ENCODE data around the gene WIPF2.

Gene WIPF2

GRCh38 chr17:40218740-40219593 lies at the start of gene WIPF2:
TSS of gene WIPF2 (plus strand) at chr17:40219304. CDS start at chr17:40256460, 37,156 bp downstream.
- peak; percentile 92 to 95 for DNase-seq (ENCODE audit: low read depth in 2 of 2)

- DNase-seq (ENCODE audit: low read depth in 2 of 2): no peak
These were observed 48.8 kb upstream of the WIPF2 start for GRCh38 chr17:40170325-40170724.

GRCh38 chr17:40171750-40172149 lies 47.4 kb upstream of the WIPF2 start:
- no peak for DNase-seq (ENCODE audit: low read depth in 2 of 2)

- no peak for DNase-seq (ENCODE audit: low read depth in 2 of 2)
These were observed 45.9 kb upstream of the WIPF2 start for GRCh38 chr17:40173091-40173777.

- no peak for DNase-seq (ENCODE audit: low read depth in 2 of 2)
These were observed 45.3 kb upstream of the WIPF2 start for GRCh38 chr17:40173778-40174135.

- no peak for DNase-seq (ENCODE audit: low read depth in 2 of 2)
These were observed 44.6 kb upstream of the WIPF2 start for GRCh38 chr17:40174514-40174913.

- no peak for DNase-seq (ENCODE audit: low read depth in 2 of 2)
These were observed 43.0 kb upstream of the WIPF2 start for GRCh38 chr17:40175928-40176753.

GRCh38 chr17:40176754-40177110 lies 42.4 kb upstream of the WIPF2 start:
- DNase-seq (ENCODE audit: low read depth in 2 of 2): no peak

GRCh38 chr17:40177275-40177874 lies 41.7 kb upstream of the WIPF2 start, which contains the start of gene RAPGEFL1:
TSS of gene RAPGEFL1 (plus strand) at chr17:40177470. CDS start at chr17:40177862, 392 bp downstream.
- DNase-seq (ENCODE audit: low read depth in 2 of 2): peak; percentile 67 to 72

GRCh38 chr17:40178021-40178601 lies 41.0 kb upstream of the WIPF2 start:
- no peak for DNase-seq (ENCODE audit: low read depth in 2 of 2)

- no peak for DNase-seq (ENCODE audit: low read depth in 2 of 2)
These were observed 40.4 kb upstream of the WIPF2 start for GRCh38 chr17:40178660-40179059.

GRCh38 chr17:40179923-40180659 lies 39.0 kb upstream of the WIPF2 start:
- no peak for DNase-seq (ENCODE audit: low read depth in 2 of 2)

GRCh38 chr17:40180694-40181093 lies 38.4 kb upstream of the WIPF2 start:
- DNase-seq (ENCODE audit: low read depth in 2 of 2): no peak

GRCh38 chr17:40181205-40181604 lies 37.9 kb upstream of the WIPF2 start:
- no peak for DNase-seq (ENCODE audit: low read depth in 2 of 2)

- no peak for DNase-seq (ENCODE audit: low read depth in 2 of 2)
These were observed 36.5 kb upstream of the WIPF2 start for GRCh38 chr17:40182606-40183005.

- no peak for DNase-seq (ENCODE audit: low read depth in 2 of 2)
These were observed 31.9 kb upstream of the WIPF2 start for GRCh38 chr17:40187238-40187637.

GRCh38 chr17:40188694-40189093 lies 30.4 kb upstream of the WIPF2 start:
- no peak for DNase-seq (ENCODE audit: low read depth in 2 of 2)

GRCh38 chr17:40190197-40191021 lies 28.7 kb upstream of the WIPF2 start:
- DNase-seq (ENCODE audit: low read depth in 2 of 2): no peak

- DNase-seq (ENCODE audit: low read depth in 2 of 2): peak; percentile 30 to 39
These were observed 27.6 kb upstream of the WIPF2 start for GRCh38 chr17:40191237-40192208.

Measured in stimulated activated CD8-positive, alpha-beta memory T cell treated with anti-CD3 and anti-CD28 coated beads, Interleukin-7, amount 100 ng/mL, for 1 hour (primary cell).